GM12892 (cell line): ENCODE results near the gene GNAI1.

Source experiments
- DNase-seq: peaks from one replicate; pipeline ENCODE4 v3.0.0; 2011; ENCODE audit not compliant: insufficient read length
- FAIRE-seq: peaks from 2 replicates; lab custom pipeline; 2011; peaks lifted over from hg19 to GRCh38; lab: Jason Lieb, UNC
- POLR2A ChIP-seq: IDR thresholded peaks from 2 replicates; pipeline ENCODE4 v1.6.1; 2011; ENCODE audit warnings: low read depth, low read length, control low read depth
- POLR2AphosphoS5 ChIP-seq: IDR thresholded peaks from 2 replicates; pipeline ENCODE4 v1.6.1; 2011; ENCODE audit warnings: low read depth, low read length, control low read depth
- TAF1 ChIP-seq: IDR thresholded peaks from 2 replicates; pipeline ENCODE4 v1.6.1; 2011; ENCODE audit warnings: low read depth, mild to moderate bottlenecking, control low read depth, low read length, borderline replicate concordance

The GNAI1 gene

GRCh38 chr7:80106498-80107113, 28.0 kb upstream of the GNAI1 start:
- no peak for FAIRE-seq
- no peak for DNase-seq

GRCh38 chr7:80107278-80107677, 27.4 kb upstream of the GNAI1 start:
- DNase-seq (no peak), FAIRE-seq (no peak)
- TF ChIP-seq POLR2AphosphoS5 (no peak), POLR2A (no peak), TAF1 (no peak)

More at GRCh38 chr7:80106498-80107113, 28.0 kb upstream of the GNAI1 start:
- no peak for TF ChIP-seq POLR2A
- no peak for TF ChIP-seq TAF1
- no peak for TF ChIP-seq POLR2AphosphoS5

GRCh38 chr7:80110376-80110775, 24.3 kb upstream of the GNAI1 start:
- DNase-seq (no peak), FAIRE-seq (no peak)
- no peak for TF ChIP-seq TAF1
- no peak for TF ChIP-seq POLR2A
- TF ChIP-seq POLR2AphosphoS5 = no peak

- TF ChIP-seq POLR2AphosphoS5 (no peak), POLR2A (no peak), TAF1 (no peak)
- DNase-seq (no peak), FAIRE-seq (no peak)
Measured at GRCh38 chr7:80114159-80114558, 20.5 kb upstream of the GNAI1 start.

- DNase-seq (no peak), FAIRE-seq (no peak)
- TF ChIP-seq POLR2A (no peak), POLR2AphosphoS5 (no peak), TAF1 (no peak)
Measured at GRCh38 chr7:80124526-80125264, 9.9 kb upstream of the GNAI1 start.

- no peak for FAIRE-seq
- DNase-seq = no peak
- TF ChIP-seq TAF1 (no peak), POLR2AphosphoS5 (no peak), POLR2A (no peak)
Measured at GRCh38 chr7:80127412-80128160, 7.0 kb upstream of the GNAI1 start.

- TF ChIP-seq POLR2AphosphoS5 = no peak
- no peak for TF ChIP-seq TAF1
- TF ChIP-seq POLR2A = no peak
- DNase-seq (no peak), FAIRE-seq (no peak)
Measured at GRCh38 chr7:80128918-80129317, 5.7 kb upstream of the GNAI1 start.

GRCh38 chr7:80129785-80130184, 4.8 kb upstream of the GNAI1 start:
- FAIRE-seq = no peak
- no peak for DNase-seq
- TF ChIP-seq TAF1 (no peak), POLR2A (no peak), POLR2AphosphoS5 (no peak)

- TF ChIP-seq TAF1 = no peak
- TF ChIP-seq POLR2A = no peak
- TF ChIP-seq POLR2AphosphoS5 = no peak
- DNase-seq (no peak), FAIRE-seq (no peak)
Measured at GRCh38 chr7:80131675-80132435, 2.8 kb upstream of the GNAI1 start.

- no peak for FAIRE-seq
- TF ChIP-seq TAF1 = no peak
- no peak for TF ChIP-seq POLR2AphosphoS5
- no peak for TF ChIP-seq POLR2A
- no peak for DNase-seq
Measured at GRCh38 chr7:80132594-80132993, 2.0 kb upstream of the GNAI1 start.
